GM10266 (cell line): ENCODE measurements around the gene CAPSL.
"Not testable (repeated sequence)": the region's sequence is repeated elsewhere in the genome, so short reads cannot be mapped to it uniquely, and the experiment has no call there.

Experiments used
- DNase-seq: peaks from one replicate; pipeline ENCODE4 v3.0.0; 2012; ENCODE audit errors: extremely low spot score
- TF ChIP-seq, protein P1 (sequence below): IDR thresholded peaks from 2 replicates; pipeline ENCODE4 v1.5.1; 2012; ENCODE audit warnings: mild to moderate bottlenecking, low read depth; ENCODE audit not compliant: control insufficient read depth, insufficient read depth; ENCODE audit errors: missing control alignments

The CAPSL gene

DNA sequence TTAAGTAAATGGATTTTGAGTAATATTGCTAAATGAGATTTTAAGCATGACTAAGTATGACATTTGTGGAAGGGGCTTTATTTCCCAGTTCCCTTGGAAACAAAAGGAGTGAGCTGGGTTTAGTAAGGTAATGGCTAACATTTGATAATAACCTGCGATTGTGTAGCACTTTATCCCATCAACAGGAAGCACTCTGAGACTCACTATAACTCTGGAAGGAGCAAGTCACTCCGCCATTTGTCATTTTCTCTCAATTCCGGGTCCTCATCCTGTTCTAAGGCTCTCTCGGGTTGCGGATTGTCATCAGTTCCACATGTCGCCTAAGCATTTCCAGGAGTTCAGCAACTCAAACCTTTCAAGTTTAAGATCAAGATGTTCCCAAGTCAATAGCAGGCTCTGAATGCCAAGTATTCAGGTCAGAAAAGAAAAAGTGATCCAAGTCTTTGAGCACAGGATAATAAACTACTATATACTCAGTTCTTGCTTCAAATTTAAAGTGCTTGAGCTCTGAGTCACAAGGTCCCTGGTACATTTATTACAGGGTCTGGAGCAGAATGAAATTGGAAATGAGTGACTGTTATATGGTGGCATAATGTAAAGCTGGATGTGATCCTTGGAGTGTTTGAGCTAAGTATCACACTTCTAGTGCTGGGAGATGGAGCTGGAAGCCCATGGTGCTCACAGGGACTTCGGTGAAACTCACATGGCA lies 39.3 kb downstream of the CAPSL start:
- no peak for DNase-seq
- TF ChIP-seq, protein P1, sequence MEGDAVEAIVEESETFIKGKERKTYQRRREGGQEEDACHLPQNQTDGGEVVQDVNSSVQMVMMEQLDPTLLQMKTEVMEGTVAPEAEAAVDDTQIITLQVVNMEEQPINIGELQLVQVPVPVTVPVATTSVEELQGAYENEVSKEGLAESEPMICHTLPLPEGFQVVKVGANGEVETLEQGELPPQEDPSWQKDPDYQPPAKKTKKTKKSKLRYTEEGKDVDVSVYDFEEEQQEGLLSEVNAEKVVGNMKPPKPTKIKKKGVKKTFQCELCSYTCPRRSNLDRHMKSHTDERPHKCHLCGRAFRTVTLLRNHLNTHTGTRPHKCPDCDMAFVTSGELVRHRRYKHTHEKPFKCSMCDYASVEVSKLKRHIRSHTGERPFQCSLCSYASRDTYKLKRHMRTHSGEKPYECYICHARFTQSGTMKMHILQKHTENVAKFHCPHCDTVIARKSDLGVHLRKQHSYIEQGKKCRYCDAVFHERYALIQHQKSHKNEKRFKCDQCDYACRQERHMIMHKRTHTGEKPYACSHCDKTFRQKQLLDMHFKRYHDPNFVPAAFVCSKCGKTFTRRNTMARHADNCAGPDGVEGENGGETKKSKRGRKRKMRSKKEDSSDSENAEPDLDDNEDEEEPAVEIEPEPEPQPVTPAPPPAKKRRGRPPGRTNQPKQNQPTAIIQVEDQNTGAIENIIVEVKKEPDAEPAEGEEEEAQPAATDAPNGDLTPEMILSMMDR, result no peak

DNA sequence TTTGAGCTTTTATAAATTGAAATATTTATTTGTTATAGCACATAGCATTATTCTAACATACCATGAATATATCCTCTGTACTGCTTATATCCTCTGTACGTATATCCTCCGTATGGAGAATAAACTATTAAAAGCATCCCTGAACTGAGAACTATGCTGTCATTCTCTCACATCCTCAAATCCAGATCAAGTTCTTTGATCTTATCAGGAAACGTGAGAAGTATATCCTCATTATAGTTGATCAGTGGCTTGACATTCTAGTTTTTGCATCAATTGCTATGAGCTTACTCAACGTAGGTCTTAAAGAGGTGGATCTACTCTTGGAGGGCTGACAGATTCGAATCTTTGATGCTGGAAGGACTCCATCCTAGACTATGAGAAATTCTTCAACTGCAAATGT lies 44.3 kb downstream of the CAPSL start:
- TF ChIP-seq, protein P1, result no peak
- no peak for DNase-seq

DNA sequence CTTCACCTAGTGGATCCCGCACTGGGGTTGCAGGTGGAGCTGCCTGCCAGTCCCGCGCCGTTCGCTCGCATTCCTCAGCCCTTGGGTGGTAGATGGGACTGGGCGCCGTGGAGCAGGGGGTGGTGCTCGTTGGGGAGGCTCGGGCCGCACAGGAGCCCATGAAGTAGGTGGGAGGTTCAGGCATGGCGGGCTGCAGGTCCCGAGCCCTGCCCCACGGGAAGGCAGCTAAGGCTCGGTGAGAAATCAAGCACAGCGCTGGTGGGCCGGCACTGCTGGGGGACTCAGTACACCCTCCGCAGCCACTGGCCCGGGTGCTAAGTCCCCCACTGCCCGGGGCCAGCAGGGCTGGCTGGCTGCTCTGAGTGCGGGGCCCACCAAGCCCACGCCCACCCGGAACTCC lies 45.6 kb downstream of the CAPSL start:
- not testable (repeated sequence) for DNase-seq

DNA sequence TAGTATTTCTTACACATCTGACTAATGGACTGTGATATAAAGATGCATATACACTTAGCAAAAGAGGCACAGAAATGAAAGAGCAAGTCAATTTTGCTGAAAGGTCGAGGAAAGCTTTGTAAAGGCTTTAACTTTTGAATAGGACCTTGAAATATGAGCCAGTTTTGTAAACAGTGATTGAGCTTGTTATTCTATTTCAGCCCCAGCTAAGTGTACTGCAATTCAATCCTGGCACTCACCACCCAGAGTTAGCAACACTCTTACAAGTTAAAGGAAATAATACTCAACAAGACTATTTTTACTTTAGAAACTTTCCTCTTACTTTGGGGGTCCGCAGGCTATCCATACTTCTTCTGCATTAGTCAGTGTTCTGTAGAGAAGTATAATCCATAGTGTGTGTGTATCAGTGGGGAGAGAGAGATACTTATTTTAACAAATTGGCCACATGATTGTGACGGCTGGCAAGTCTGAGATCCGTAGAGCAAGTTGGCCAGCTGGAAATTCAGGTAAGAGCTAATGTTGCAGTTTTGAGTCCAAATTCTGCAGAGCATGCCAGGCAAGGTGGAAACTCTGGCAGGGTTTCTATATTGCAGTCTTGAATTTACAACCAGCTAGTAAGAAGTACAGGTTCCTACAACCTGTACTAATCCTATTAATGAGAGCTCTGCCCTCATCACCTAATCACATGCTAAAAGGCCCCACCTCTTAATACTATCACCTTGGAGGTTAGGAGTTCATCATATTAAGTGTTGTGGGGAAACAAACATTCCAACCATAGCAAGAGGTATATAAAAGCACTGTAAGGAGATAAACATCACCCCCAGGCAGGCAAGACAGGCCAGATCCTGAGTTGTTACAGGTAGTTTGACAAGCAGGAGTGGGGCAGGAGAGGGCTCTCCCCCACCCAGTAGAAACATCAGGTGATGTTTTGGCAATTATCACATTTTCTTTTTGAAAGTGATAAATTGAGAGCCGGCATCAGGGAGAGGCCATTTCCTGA lies 48.1 kb downstream of the CAPSL start:
- TF ChIP-seq, protein P1, result no peak
- DNase-seq, result no peak

DNA sequence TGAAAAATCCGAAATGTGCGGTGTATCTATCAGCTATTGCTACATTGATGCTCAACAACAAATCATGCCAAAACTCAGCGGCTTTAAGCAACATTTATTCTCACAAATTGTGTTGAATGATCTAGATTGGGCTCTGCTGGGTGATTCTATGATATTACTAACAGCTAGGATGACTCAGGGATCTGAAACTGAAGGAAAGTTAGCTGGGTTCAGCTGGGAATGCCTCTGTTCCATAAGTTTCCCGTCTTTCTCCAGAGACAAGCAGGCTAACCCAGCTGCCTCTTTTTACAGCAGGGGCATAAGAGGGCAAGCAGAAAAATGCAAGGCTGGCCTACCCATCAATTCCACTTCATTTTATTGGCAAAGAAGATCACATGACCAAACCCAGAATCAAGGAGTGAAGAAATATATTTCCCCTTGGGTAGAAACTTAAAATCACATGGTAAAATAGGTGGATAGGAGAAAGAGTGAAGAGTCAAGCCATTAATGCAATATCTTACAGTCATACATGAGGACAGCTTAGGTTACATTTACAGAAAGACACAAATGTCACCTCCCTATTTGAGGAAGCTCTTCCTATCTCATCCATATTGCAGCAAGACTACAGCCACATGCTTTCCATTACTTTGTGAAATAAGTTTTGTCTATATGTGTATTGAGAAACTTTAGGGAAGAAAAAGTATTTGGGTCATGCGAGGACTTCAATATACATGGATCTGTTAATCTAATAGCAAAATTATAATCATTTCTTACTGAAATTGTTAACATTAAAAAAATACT lies 50.9 kb downstream of the CAPSL start:
- no peak for DNase-seq
- TF ChIP-seq, protein P1, result no peak

DNA sequence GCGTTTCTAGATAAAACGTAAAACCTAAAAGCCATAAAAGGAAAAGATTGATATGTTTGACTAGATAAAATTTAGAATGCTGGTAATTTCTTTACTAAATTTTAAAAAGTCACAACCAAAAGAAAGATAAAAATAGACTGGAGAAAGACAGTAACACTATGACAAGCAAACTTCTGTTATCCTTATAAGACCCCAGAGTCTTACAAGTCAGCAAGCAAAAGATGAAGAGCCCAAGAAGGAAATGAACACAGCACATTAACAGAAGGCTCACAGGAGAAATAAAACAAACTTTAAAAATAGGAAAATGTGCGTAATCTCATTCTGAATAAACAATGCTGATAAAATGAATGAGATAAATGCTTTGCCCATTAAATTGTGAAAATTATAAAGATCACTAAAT lies 52.0 kb downstream of the CAPSL start:
- DNase-seq, result no peak
- TF ChIP-seq, protein P1, result no peak

DNA sequence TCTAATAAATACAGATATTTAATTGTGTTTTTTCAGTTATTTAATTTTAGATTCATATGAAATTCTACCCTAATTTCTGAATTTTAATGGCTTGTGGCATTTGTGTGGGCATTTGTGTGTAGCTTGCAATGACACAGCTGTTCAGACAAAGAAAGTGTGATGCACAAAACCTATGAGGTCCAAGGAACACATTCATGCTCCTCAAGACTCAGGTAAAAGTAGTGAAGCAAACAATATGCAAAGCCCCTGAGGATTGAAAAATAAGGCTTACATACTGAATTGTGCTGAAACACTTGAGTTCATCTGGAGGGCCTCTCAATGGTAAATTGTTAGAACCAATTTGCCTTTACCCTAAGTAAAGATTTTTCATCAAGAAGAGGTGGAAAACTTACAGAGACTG lies 53.6 kb downstream of the CAPSL start:
- no peak for DNase-seq
- TF ChIP-seq, protein P1, result no peak
